Hippocampal formation (tissue), 2 donors: ENCODE data around the gene STARD5.
"Not testable (repeated sequence)": the region's sequence is repeated elsewhere in the genome, so short reads cannot be mapped to it uniquely, and the experiment has no call there.

ENCODE experiments used
- DNase-seq, 2 donors: peaks; one replicate each; lab custom pipeline; 2025; lab: John Stamatoyannopoulos, UW

STARD5 gene

GRCh38 chr15:81337241-81337640, 13.3 kb upstream of the STARD5 start:
- no peak for DNase-seq

GRCh38 chr15:81336568-81336967, 12.6 kb upstream of the STARD5 start:
- peak in 1 of 2 donors; percentile 14 for DNase-seq

- DNase-seq, result no peak
Measured at GRCh38 chr15:81335631-81336030, 11.7 kb upstream of the STARD5 start.

- no peak for DNase-seq
Measured at GRCh38 chr15:81334768-81335435, 11.0 kb upstream of the STARD5 start.

GRCh38 chr15:81333363-81333762, 9.4 kb upstream of the STARD5 start:
- DNase-seq, result no peak

- DNase-seq, result no peak
Measured at GRCh38 chr15:81332326-81332725, 8.4 kb upstream of the STARD5 start.

GRCh38 chr15:81331600-81331999, 7.7 kb upstream of the STARD5 start:
- DNase-seq, result no peak

GRCh38 chr15:81331141-81331540, 7.2 kb upstream of the STARD5 start:
- DNase-seq, result not testable (repeated sequence)

GRCh38 chr15:81330366-81331090, 6.6 kb upstream of the STARD5 start:
- DNase-seq, result no peak

- DNase-seq, result no peak
Measured at GRCh38 chr15:81329446-81329845, 5.5 kb upstream of the STARD5 start.

GRCh38 chr15:81327516-81327915, 3.6 kb upstream of the STARD5 start:
- no peak for DNase-seq

GRCh38 chr15:81326466-81327212, 2.7 kb upstream of the STARD5 start:
- no peak for DNase-seq

- no peak for DNase-seq
Measured at GRCh38 chr15:81323559-81323943, 390 bp downstream of the STARD5 start.

- no peak for DNase-seq
Measured at GRCh38 chr15:81322676-81323253, 1.2 kb downstream of the STARD5 start.

- no peak for DNase-seq
Measured at GRCh38 chr15:81321667-81322066, 2.3 kb downstream of the STARD5 start.

GRCh38 chr15:81317642-81318017, 6.3 kb downstream of the STARD5 start:
- DNase-seq, result no peak

GRCh38 chr15:81316267-81316666, 7.7 kb downstream of the STARD5 start:
- DNase-seq, result no peak

GRCh38 chr15:81315452-81316175, 8.3 kb downstream of the STARD5 start:
- no peak for DNase-seq

- DNase-seq, result no peak
Measured at GRCh38 chr15:81314378-81314777, 9.6 kb downstream of the STARD5 start.

GRCh38 chr15:81313686-81314085, 10.3 kb downstream of the STARD5 start:
- no peak for DNase-seq

GRCh38 chr15:81312790-81313543, 11.0 kb downstream of the STARD5 start:
- DNase-seq, result no peak
